Spleen (tissue), 13 donors: Measurements from ENCODE around the gene DGCR6L. TPM values are rescaled to one million over a fixed set of nuclear protein-coding genes. Genes with fewer than 3 reads are reported as not detected.
"Not testable (repeated sequence)": the region's sequence is repeated elsewhere in the genome, so short reads cannot be mapped to it uniquely, and the experiment has no call there.

Source experiments
- DNase-seq: peaks from one replicate; pipeline ENCODE4 v3.0.0-alpha.2; 2020
- H3K27ac ChIP-seq, 8 donors: fragments of 200-600 bp; sonication (generic) in 7 of 8; 1 replicate in 4 of 8; 2 replicates in 4 of 8; pipeline versions ENCODE4 v1.5.0 to v1.8.0; 2016 to 2021; ENCODE audit warnings: inconsistent platforms in 4 of 8, mild to moderate bottlenecking in 4 of 8, moderate library complexity in 1 of 8
- H3K27me3 ChIP-seq, 7 donors: fragments of 200-600 bp; sonication (generic) in 6 of 7; replicated peaks in 1 of 7; 1 replicate in 4 of 7; 2 replicates in 3 of 7; pipeline versions ENCODE4 v1.5.0 to v1.8.0; 2016 to 2021; ENCODE audit warnings: inconsistent platforms in 3 of 7, mild to moderate bottlenecking in 1 of 7
- H3K36me3 ChIP-seq, 6 donors: fragments of 200-600 bp; sonication (generic) in 5 of 6; 1 replicate in 4 of 6; 2 replicates in 2 of 6; pipeline versions ENCODE4 v1.5.0 to v1.8.0; 2016 to 2021; ENCODE audit warnings: inconsistent platforms in 2 of 6
- H3K4me1 ChIP-seq, 6 donors: fragments of 200-600 bp; sonication (generic) in 5 of 6; 1 replicate in 3 of 6; 2 replicates in 3 of 6; pipeline versions ENCODE4 v1.5.0 to v1.8.0; 2016 to 2021; ENCODE audit warnings: inconsistent platforms in 3 of 6
- H3K4me3 ChIP-seq, 8 donors: fragments of 200-600 bp; sonication (generic) in 7 of 8; 1 replicate in 4 of 8; 2 replicates in 4 of 8; pipeline versions ENCODE4 v1.5.0 to v1.8.0; 2016 to 2021; ENCODE audit warnings: inconsistent platforms in 4 of 8, mild to moderate bottlenecking in 4 of 8, moderate library complexity in 2 of 8
- H3K9me3 ChIP-seq, 8 donors: fragments of 200-600 bp; sonication (generic) in 7 of 8; 1 replicate in 4 of 8; 2 replicates in 4 of 8; pipeline versions ENCODE4 v1.5.0 to v1.8.0; 2016 to 2021; ENCODE audit warnings: inconsistent platforms in 4 of 8
- CTCF ChIP-seq, 11 experiments: fragments of 200-600 bp in 7 of 11; fragments of 450-650 bp in 4 of 11; sonication (generic) in 4 of 11; IDR thresholded peaks in 8 of 11; conservative IDR thresholded peaks in 3 of 11; 1 replicate in 7 of 11; 2 replicates in 4 of 11; pipeline versions ENCODE4 v1.4.0 to v1.8.0; 2016 to 2021; ENCODE audit warnings: antibody characterized with exemption in 11 of 11, inconsistent platforms in 4 of 11, mild to moderate bottlenecking in 1 of 11
- POLR2A ChIP-seq, 3 donors: fragments of 450-650 bp; IDR thresholded peaks; one replicate each; pipeline ENCODE4 v1.5.1; 2017; ENCODE audit warnings: antibody characterized with exemption in 3 of 3, mild to moderate bottlenecking in 1 of 3
- POLR2AphosphoS5 ChIP-seq, 3 donors: sonication (generic); formaldehyde crosslinking; IDR thresholded peaks; one replicate each; pipeline ENCODE4 v1.5.1; 2017; ENCODE audit warnings: antibody characterized with exemption in 3 of 3
- WGBS, 5 donors: extraction: QIAGEN DNeasy Blood & Tissue Kit in 3 of 5; methylation state at CpG; one replicate each; pipeline versions ENCODE4 v1.1.5 to v1.1.7; 2013 to 2018; 5-methylcytosine and 5-hydroxymethylcytosine counted together
- intact Hi-C: fragments of 100-400 bp; cut with DNase I; formaldehyde crosslinking; loops from one replicate; pipeline ENCODE4 v1.15.0; 2023; ENCODE audit warnings: low total_unique reads
- long read RNA-seq, 2 donors: transcript quantifications; one replicate each; lab custom pipeline, GENCODE V29; 2026
- polyA plus RNA-seq, 3 donors: library from polyadenylated mRNA; stranded (reverse); fragments of 200-250 nt; gene quantifications; one replicate each; pipeline ENCODE4 v1.2.1, GENCODE V29; 2013
- total RNA-seq, 7 donors: library from RNA; depleted of rRNA in 3 of 7; stranded (reverse); fragments of >200 nt in 3 of 7; fragmentation: NEBNext Ultra II Directional in 4 of 7; extraction: Animal tissue kit (Norgen Biotek cat#: 25700) in 4 of 7; gene quantifications; one replicate each; pipeline versions ENCODE4 v1.1.0 to v1.2.1, GENCODE V29; 2016 to 2021
- donor health status: healthy with polysubstance abuse.
- donor health status: DM: no; HTN: no; CAD: no; lungs with moderate emphysema.
- donor health status: DM: no; HTN: no; CAD: no.
- donor health status: Bipolar disorder and iron deficiency.
- donor health status: healthy.
- donor health status: DM: no; HTN: no; CAD: no.
- donor health status: DM: yes; HTN: yes; CAD: no.

DGCR6L gene
- total RNA-seq (10 to 100 TPM; 25.6 to 49.9 (median 32.4) TPM), polyA plus RNA-seq (10 to 100 TPM; 50.0 to 70.0 (median 66.1) TPM)
- long read RNA-seq, donor 1, transcript DGCR6L-201 (5 exons, 1,154 nt) = major isoform, 29 of 31 reads
- long read RNA-seq, donor 1, partial matches to known transcripts = 0 of 31 reads
- long read RNA-seq, donor 1, other reads (novel, unspliced or antisense) = 0 of 31 reads
- long read RNA-seq, donor 2, transcript DGCR6L-201 (5 exons, 1,154 nt) = major isoform, 24 of 24 reads
- long read RNA-seq, donor 2, partial matches to known transcripts = 0 of 24 reads
- long read RNA-seq, donor 2, other reads (novel, unspliced or antisense) = 0 of 24 reads

GRCh38 chr22:20319745-20320658, at the start of gene DGCR6L:
DGCR6L (minus strand) TSS chr22:20320060; CDS start chr22:20319988, 72 bp downstream.
- peak within 1 kb of the TSS; percentile 84 to 98 (median 92) for H3K4me3 ChIP-seq
- no peaks in the 10 kb centered on the region for H3K27me3 ChIP-seq
- peaks cover 0 to 7% (median 0%) of the 10 kb centered on the region in 6 donors for H3K36me3 ChIP-seq
- DNase-seq = peak; percentile 99
- 0 to 10% (median 0%) methylated on average over 2 to 98 of the region's 98 CpGs for WGBS, 5 donors
- TF ChIP-seq POLR2A (IDR thresholded peaks at IDR 0.05) (peak in 2 of 3 donors; percentile 14 to 55), POLR2AphosphoS5 (IDR thresholded peaks at IDR 0.05) (peak; percentile 89 to 90 (median 89)), CTCF (IDR thresholded peaks at IDR 0.05 in 8 of 11, conservative IDR thresholded peaks at IDR 0.05 in 3 of 11) (peak in 4 of 11 experiments; percentile 8 to 21 (median 14))
- intact Hi-C loops = no loop called here
- peak within 1 kb of the TSS; percentile 75 to 93 (median 82) for H3K27ac ChIP-seq
- H3K9me3 ChIP-seq = peaks cover 0 to 4% (median 0%) of the 10 kb centered on the region in 8 donors
- H3K4me1 ChIP-seq = peaks cover 11 to 60% (median 41%) of the 10 kb centered on the region in 6 donors

GRCh38 chr22:20368875-20369274, 49.0 kb upstream of the DGCR6L start:
- DNase-seq, H3K27ac ChIP-seq, H3K36me3 ChIP-seq, H3K9me3 ChIP-seq, H3K4me3 ChIP-seq, H3K4me1 ChIP-seq, H3K27me3 ChIP-seq, intact Hi-C loops: not testable (repeated sequence)
- WGBS, 5 donors = 81 to 94% (median 92%) methylated on average over 7 to 9 of the region's 9 CpGs

GRCh38 chr22:20366841-20367240, 47.0 kb upstream of the DGCR6L start:
- WGBS, 5 donors = 77 to 100% (median 94%) methylated on average over 5 to 9 of the region's 9 CpGs
- H3K27me3 ChIP-seq, H3K36me3 ChIP-seq, intact Hi-C loops, DNase-seq, H3K27ac ChIP-seq, H3K4me1 ChIP-seq, H3K9me3 ChIP-seq, H3K4me3 ChIP-seq: not testable (repeated sequence)

- H3K4me3 ChIP-seq, intact Hi-C loops: not testable (repeated sequence)
Measured at GRCh38 chr22:20364335-20365260, 44.7 kb upstream of the DGCR6L start.

GRCh38 chr22:20362403-20362802, 42.5 kb upstream of the DGCR6L start:
- DNase-seq, H3K36me3 ChIP-seq, H3K4me1 ChIP-seq, H3K4me3 ChIP-seq, H3K27ac ChIP-seq, H3K9me3 ChIP-seq, intact Hi-C loops, H3K27me3 ChIP-seq: not testable (repeated sequence)
- WGBS, 5 donors = 92 to 97% (median 94%) methylated on average over 10 of the region's 10 CpGs

More at GRCh38 chr22:20364335-20365260, 44.7 kb upstream of the DGCR6L start:
- H3K4me1 ChIP-seq, H3K9me3 ChIP-seq, H3K27me3 ChIP-seq, H3K36me3 ChIP-seq, DNase-seq, H3K27ac ChIP-seq: not testable (repeated sequence)
- WGBS, 5 donors = 40 to 64% (median 51%) methylated on average over 6 to 11 of the region's 11 CpGs

- WGBS, 5 donors = 94 to 97% (median 96%) methylated on average over 54 of the region's 54 CpGs
- DNase-seq, H3K27me3 ChIP-seq, intact Hi-C loops, H3K4me3 ChIP-seq, H3K27ac ChIP-seq, H3K36me3 ChIP-seq, H3K9me3 ChIP-seq, H3K4me1 ChIP-seq: not testable (repeated sequence)
Measured at GRCh38 chr22:20361752-20362229, 41.9 kb upstream of the DGCR6L start.

GRCh38 chr22:20360866-20361751, 41.2 kb upstream of the DGCR6L start:
- DNase-seq, intact Hi-C loops, H3K9me3 ChIP-seq, H3K36me3 ChIP-seq, H3K27ac ChIP-seq, H3K4me3 ChIP-seq, H3K27me3 ChIP-seq, H3K4me1 ChIP-seq: not testable (repeated sequence)
- WGBS, 5 donors = 93 to 97% (median 96%) methylated on average over 97 to 145 of the region's 145 CpGs

- H3K4me3 ChIP-seq, H3K4me1 ChIP-seq, DNase-seq, intact Hi-C loops, H3K9me3 ChIP-seq, H3K27ac ChIP-seq, H3K27me3 ChIP-seq, H3K36me3 ChIP-seq: not testable (repeated sequence)
- WGBS, 5 donors = 92 to 95% (median 94%) methylated on average over 52 to 60 of the region's 60 CpGs
Measured at GRCh38 chr22:20360261-20360660, 40.4 kb upstream of the DGCR6L start.
